Measurements from ENCODE around the gene TAF1C. TPM values are rescaled to one million over a fixed set of nuclear protein-coding genes. Genes with fewer than 3 reads are reported as not detected.

TAF1C gene
- polyA plus RNA-seq, 1 of the 3 experiments (the other 2 are of a cell fraction), result 49.3 TPM

DNA sequence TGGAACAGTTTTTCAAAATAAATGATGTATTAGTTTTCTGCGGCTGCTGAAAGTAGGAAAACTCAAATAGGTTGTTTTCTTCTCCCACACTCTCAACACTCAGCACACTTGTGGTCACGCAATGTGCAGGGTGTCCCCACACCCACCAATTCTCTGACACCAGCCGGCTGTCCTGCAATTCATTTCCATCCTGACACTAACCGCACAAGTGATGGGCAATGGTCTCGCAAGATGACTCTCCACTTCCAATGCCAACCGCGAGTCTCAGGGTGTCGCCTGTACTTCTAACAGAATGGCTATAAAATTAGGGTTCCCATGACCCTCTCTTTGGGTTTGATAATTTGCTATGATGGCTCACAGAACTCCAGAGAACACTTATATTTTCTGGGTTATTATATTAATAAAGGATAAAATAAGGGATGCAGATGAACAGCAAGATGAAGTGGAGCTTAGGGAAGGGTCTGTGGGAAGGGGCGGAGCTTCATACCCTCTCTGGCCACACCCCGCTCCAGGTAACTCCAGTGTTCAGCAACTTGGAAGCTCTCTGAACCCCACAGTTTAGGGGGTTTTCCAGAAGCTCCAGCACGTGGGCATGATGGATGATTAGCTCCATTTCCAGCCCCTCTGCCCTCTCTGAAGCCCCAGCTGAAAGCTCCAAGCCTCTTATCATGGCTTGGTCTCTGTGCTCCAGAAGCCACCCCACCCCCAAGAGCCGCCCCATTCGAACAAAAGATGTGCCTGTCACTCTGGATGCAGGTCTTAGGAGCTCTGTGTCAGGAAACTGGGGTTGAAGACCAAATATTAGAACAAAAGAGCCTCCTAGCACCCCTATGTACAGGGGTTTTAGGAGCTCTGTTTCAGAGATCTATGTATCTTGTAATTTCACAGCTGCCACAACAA is 19.8 kb downstream of the TAF1C start:
- H3K27ac ChIP-seq (ENCODE audit: low read depth in 2 of 2, low read length in 1 of 2), result no peak overlapping the region
- no peak for DNase-seq
- no peak for TF ChIP-seq TCF12 (IDR thresholded peaks at IDR 0.05)
- TF ChIP-seq FOSL2 (IDR thresholded peaks at IDR 0.05; ENCODE audit: borderline replicate concordance, low read depth), result no peak
- TF ChIP-seq, protein P1, sequence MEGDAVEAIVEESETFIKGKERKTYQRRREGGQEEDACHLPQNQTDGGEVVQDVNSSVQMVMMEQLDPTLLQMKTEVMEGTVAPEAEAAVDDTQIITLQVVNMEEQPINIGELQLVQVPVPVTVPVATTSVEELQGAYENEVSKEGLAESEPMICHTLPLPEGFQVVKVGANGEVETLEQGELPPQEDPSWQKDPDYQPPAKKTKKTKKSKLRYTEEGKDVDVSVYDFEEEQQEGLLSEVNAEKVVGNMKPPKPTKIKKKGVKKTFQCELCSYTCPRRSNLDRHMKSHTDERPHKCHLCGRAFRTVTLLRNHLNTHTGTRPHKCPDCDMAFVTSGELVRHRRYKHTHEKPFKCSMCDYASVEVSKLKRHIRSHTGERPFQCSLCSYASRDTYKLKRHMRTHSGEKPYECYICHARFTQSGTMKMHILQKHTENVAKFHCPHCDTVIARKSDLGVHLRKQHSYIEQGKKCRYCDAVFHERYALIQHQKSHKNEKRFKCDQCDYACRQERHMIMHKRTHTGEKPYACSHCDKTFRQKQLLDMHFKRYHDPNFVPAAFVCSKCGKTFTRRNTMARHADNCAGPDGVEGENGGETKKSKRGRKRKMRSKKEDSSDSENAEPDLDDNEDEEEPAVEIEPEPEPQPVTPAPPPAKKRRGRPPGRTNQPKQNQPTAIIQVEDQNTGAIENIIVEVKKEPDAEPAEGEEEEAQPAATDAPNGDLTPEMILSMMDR (IDR thresholded peaks at IDR 0.05), result no peak
- no peaks in the 10 kb centered on the region for H3K4me1 ChIP-seq (ENCODE audit: control insufficient read depth in 1 of 2, insufficient read depth in 2 of 2, low read depth in 1 of 2, low read length in 1 of 2)
- H3K4me3 ChIP-seq (ENCODE audit: low read depth in 2 of 2, low read length in 1 of 2), result no peak overlapping the region
- no peaks in the 10 kb centered on the region for H3K79me2 ChIP-seq (ENCODE audit: insufficient read depth)
- 55% methylated on average over 13 of the region's 13 CpGs for WGBS (ENCODE audit: low lambda C conversion rate)
- H3K9me2 ChIP-seq, result no peaks in the 10 kb centered on the region
- no peaks in the 10 kb centered on the region for H3K36me3 ChIP-seq (replicated peaks in 1 of 2; ENCODE audit: control insufficient read depth in 1 of 2, insufficient read depth in 2 of 2, low read length in 1 of 2)
- H2AFZ ChIP-seq (ENCODE audit: low read depth), result no peak overlapping the region
- CTCF ChIA-PET, result interaction anchor here (0.7 to 2.5 kb wide), 5 partner anchors 9 to 141 kb away, joined by 3 to 17 read pairs (median 5); partner anchors contain the start of genes DNAAF1, HSDL1 and TAF1C
- no peaks in the 10 kb centered on the region for H4K20me1 ChIP-seq (ENCODE audit: insufficient read depth)
- H3K9me3 ChIP-seq, result no peaks in the 10 kb centered on the region
- peaks cover 46% of the 10 kb centered on the region for H3K27me3 ChIP-seq (ENCODE audit: insufficient read depth)
- no peaks in the 10 kb centered on the region for H3F3A ChIP-seq (replicated peaks; ENCODE audit: insufficient read depth)
- POLR2A ChIA-PET, result no interaction called here
- H3K4me2 ChIP-seq, result no peak overlapping the region
- no peak overlapping the region for H3K9ac ChIP-seq

DNA sequence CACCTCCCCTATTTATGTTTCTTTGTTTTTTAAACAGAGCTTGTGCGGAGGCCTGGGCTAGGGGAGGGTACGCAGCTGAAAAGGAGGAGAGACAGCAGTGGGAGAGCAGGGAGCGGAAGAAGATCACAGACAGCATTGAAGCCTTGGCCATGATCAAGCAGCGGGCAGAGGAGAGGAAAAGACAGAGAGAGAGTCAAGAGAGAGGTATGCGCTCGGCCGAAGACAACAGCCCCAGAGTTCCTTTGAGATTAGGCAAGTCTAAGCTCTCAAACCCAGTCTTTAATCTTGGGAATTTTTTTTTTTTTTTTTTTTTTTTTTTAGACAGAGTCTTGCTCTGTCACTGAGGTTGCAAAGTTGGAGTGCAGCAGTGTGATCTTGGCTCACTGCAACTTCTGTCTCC is 21.1 kb downstream of the TAF1C start:
- Histone ChIP-seq H3K4me3 (ENCODE audit: low read depth in 2 of 2, low read length in 1 of 2) (no peak overlapping the region), H3K9me3 (no peaks in the 10 kb centered on the region), H3K4me1 (ENCODE audit: control insufficient read depth in 1 of 2, insufficient read depth in 2 of 2, low read depth in 1 of 2, low read length in 1 of 2) (no peaks in the 10 kb centered on the region), H2AFZ (ENCODE audit: low read depth) (no peak overlapping the region), H3K27me3 (ENCODE audit: insufficient read depth) (peaks cover 46% of the 10 kb centered on the region), H3K36me3 (replicated peaks in 1 of 2; ENCODE audit: control insufficient read depth in 1 of 2, insufficient read depth in 2 of 2, low read length in 1 of 2) (no peaks in the 10 kb centered on the region), H3K27ac (ENCODE audit: low read depth in 2 of 2, low read length in 1 of 2) (no peak overlapping the region), H3K79me2 (ENCODE audit: insufficient read depth) (no peaks in the 10 kb centered on the region), H3K4me2 (no peak overlapping the region), H3F3A (replicated peaks; ENCODE audit: insufficient read depth) (no peaks in the 10 kb centered on the region), H3K9ac (no peak overlapping the region), H4K20me1 (ENCODE audit: insufficient read depth) (no peaks in the 10 kb centered on the region), H3K9me2 (no peaks in the 10 kb centered on the region)
- TF ChIP-seq MEF2A (IDR thresholded peaks at IDR 0.05; ENCODE audit: borderline replicate concordance, low read depth) (no peak), NFIC (IDR thresholded peaks at IDR 0.05; ENCODE audit: borderline replicate concordance) (no peak), ELF1 (IDR thresholded peaks at IDR 0.05) (no peak), NRF1 (IDR thresholded peaks at IDR 0.05; ENCODE audit: low read depth, low read length) (no peak), SIN3A (IDR thresholded peaks at IDR 0.05; ENCODE audit: borderline replicate concordance, low read depth, low read length) (no peak)
- TF ChIP-seq, protein P2, sequence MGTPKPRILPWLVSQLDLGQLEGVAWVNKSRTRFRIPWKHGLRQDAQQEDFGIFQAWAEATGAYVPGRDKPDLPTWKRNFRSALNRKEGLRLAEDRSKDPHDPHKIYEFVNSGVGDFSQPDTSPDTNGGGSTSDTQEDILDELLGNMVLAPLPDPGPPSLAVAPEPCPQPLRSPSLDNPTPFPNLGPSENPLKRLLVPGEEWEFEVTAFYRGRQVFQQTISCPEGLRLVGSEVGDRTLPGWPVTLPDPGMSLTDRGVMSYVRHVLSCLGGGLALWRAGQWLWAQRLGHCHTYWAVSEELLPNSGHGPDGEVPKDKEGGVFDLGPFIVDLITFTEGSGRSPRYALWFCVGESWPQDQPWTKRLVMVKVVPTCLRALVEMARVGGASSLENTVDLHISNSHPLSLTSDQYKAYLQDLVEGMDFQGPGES (IDR thresholded peaks at IDR 0.05; ENCODE audit: low read depth, low read length), result no peak
- TF ChIP-seq, protein P1 (IDR thresholded peaks at IDR 0.05), result no peak
- TF ChIP-seq, protein P3, sequence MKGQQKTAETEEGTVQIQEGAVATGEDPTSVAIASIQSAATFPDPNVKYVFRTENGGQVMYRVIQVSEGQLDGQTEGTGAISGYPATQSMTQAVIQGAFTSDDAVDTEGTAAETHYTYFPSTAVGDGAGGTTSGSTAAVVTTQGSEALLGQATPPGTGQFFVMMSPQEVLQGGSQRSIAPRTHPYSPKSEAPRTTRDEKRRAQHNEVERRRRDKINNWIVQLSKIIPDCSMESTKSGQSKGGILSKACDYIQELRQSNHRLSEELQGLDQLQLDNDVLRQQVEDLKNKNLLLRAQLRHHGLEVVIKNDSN (IDR thresholded peaks at IDR 0.05; ENCODE audit: borderline replicate concordance, low read depth), result no peak
- ChIA-PET POLR2A (no interaction called here), CTCF (interaction anchor here (1.0 to 2.5 kb wide), 3 partner anchors 10 to 91 kb away, joined by 3 to 17 read pairs (median 15); partner anchors contain the start of gene TAF1C)
- no peak for DNase-seq
- 92% methylated on average over 7 of the region's 7 CpGs for WGBS (ENCODE audit: low lambda C conversion rate)
